ENCODE results near the gene MPEG1.
A peak's percentile ranks its signal among the peaks of the same experiment; 100 is the strongest.

The MPEG1 gene

GRCh38 chr11:59171508-59172322, 41.0 kb downstream of the MPEG1 start, which contains the start of gene DTX4:
Gene DTX4, plus strand, starts transcription at chr11:59172132. Its CDS starts 464 bp downstream, at chr11:59172596.
- peak; percentile 75 to 81 (median 81) for DNase-seq (ENCODE audit: low read depth in 3 of 3)

DNA sequence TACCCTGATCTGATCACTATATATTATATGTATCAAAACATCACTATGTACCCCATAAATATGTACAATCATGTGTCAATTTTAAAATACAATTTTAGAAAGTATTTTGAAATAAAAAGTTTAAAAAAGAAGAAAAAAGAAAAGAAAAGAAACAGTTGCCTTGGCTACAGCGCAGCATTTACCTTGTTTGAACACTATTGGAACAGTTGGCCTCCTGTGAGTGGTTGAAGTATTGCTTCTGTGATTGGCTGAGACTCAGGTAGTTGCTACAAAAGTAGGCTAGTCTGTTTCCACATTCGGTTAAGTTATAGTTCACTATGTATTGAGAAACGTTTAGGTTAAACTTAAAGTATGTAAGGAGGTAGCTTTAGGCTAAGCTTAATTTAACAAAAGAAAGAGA, 48.7 kb downstream of the MPEG1 start:
- DNase-seq (ENCODE audit: low read depth in 3 of 3): no peak
